HUES48 (cell line): ENCODE results near the gene SLC35F1.

Source experiments
- H3K27ac ChIP-seq: one replicate; pipeline ENCODE4 v1.7.0; 2013; ENCODE audit warnings: low read depth, low read length, inconsistent platforms
- H3K27me3 ChIP-seq: 2 replicates; pipeline ENCODE4 v1.6.1; 2013; ENCODE audit warnings: mild to moderate bottlenecking, low read length; ENCODE audit not compliant: control insufficient read depth, insufficient read depth
- H3K36me3 ChIP-seq: 2 replicates; pipeline ENCODE4 v1.6.1; 2013; ENCODE audit warnings: low read length; ENCODE audit not compliant: control insufficient read depth, insufficient read depth
- H3K4me1 ChIP-seq: 2 replicates; pipeline ENCODE4 v1.6.1; 2013; ENCODE audit warnings: mild to moderate bottlenecking, low read length; ENCODE audit not compliant: control insufficient read depth, insufficient read depth
- H3K4me3 ChIP-seq: 2 replicates; pipeline ENCODE4 v1.5.1; 2013; ENCODE audit warnings: mild to moderate bottlenecking, low read depth, low read length
- H3K9ac ChIP-seq: 2 replicates; pipeline ENCODE4 v1.6.1; 2013; ENCODE audit warnings: mild to moderate bottlenecking, low read depth, low read length, moderate library complexity
- H3K9me3 ChIP-seq: 2 replicates; pipeline ENCODE4 v1.6.1; 2013; ENCODE audit warnings: low read length; ENCODE audit not compliant: control insufficient read depth, insufficient read depth

SLC35F1 gene

DNA sequence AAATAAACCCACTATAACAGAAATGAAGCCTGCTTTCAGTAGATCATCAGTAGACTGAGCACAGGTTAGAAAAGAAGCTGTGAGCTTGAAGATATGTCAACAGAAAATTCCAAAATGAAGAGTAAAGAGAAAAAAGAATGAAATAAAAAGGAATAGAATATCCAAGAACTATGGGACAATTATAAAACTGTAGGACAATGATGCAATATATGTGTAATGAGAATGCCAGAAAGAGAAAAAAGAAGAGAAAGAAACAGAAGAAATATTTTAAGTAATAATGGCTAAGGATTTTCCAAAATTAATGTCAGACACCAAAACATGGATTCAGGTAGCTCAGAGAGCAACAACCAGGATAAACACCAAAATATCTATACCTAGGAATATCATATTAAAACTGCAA lies 449.6 kb downstream of the SLC35F1 start:
- H3K27ac ChIP-seq, result no peak overlapping the region
- no peaks in the 10 kb centered on the region for H3K4me1 ChIP-seq
- no peak overlapping the region for H3K9ac ChIP-seq
- H3K9me3 ChIP-seq, result no peaks in the 10 kb centered on the region
- H3K27me3 ChIP-seq, result no peaks in the 10 kb centered on the region
- H3K4me3 ChIP-seq, result no peak overlapping the region
- no peaks in the 10 kb centered on the region for H3K36me3 ChIP-seq
